Colonic mucosa (tissue), 4 donors: ENCODE data around the gene PIKFYVE. TPM values are rescaled to one million over a fixed set of nuclear protein-coding genes. Genes with fewer than 3 reads are reported as not detected.
A peak's percentile ranks its signal among the peaks of the same experiment; 100 is the strongest.

ENCODE experiments used
- DNase-seq: peaks from one replicate; pipeline ENCODE4 v3.0.0-alpha.2; 2020
- H3K27ac ChIP-seq: fragments of 200-600 bp; one replicate; pipeline ENCODE4 v1.8.0; 2021
- H3K27me3 ChIP-seq: fragments of 200-600 bp; one replicate; pipeline ENCODE4 v1.8.0; 2021
- H3K36me3 ChIP-seq: fragments of 200-600 bp; one replicate; pipeline ENCODE4 v1.8.0; 2021
- H3K4me1 ChIP-seq: fragments of 200-600 bp; one replicate; pipeline ENCODE4 v1.8.0; 2021; ENCODE audit warnings: mild to moderate bottlenecking
- H3K4me3 ChIP-seq: fragments of 200-600 bp; one replicate; pipeline ENCODE4 v1.8.0; 2021
- H3K9ac ChIP-seq, 2 donors: one replicate each; pipeline ENCODE4 v1.7.0; 2013; ENCODE audit warnings: control low read depth in 2 of 2, low read depth in 2 of 2, low read length in 2 of 2
- H3K9me3 ChIP-seq: fragments of 200-600 bp; one replicate; pipeline ENCODE4 v1.8.0; 2021
- CTCF ChIP-seq: fragments of 200-600 bp; IDR thresholded peaks from one replicate; pipeline ENCODE4 v1.8.0; 2022; ENCODE audit warnings: antibody characterized with exemption, mild to moderate bottlenecking
- intact Hi-C: fragments of 100-400 bp; cut with DNase I; formaldehyde crosslinking; loops from one replicate; pipeline ENCODE4 v1.14.1; 2022
- total RNA-seq, 2 donors: library from RNA; stranded (reverse); fragmentation: NEBNext Ultra II Directional in 1 of 2; extraction: Animal tissue kit (Norgen Biotek cat#: 25700) in 1 of 2; gene quantifications; one replicate each; pipeline ENCODE4 v1.2.1, GENCODE V29; 2021
- donor health status: healthy.
- donor health status: DM: no; HTN: no; CAD: no.
- donor health status: DM: no; HTN: no; CAD: no.

The PIKFYVE gene
- total RNA-seq, 2 donors from 2014 or later = 14.6 to 18.2 TPM

- Histone ChIP-seq H3K9me3 (no peaks in the 10 kb centered on the region), H3K4me1 (peaks cover 5% of the 10 kb centered on the region), H3K27me3 (no peaks in the 10 kb centered on the region), H3K9ac (peak overlapping the region in 1 of 2 donors; percentile 92), H3K36me3 (no peaks in the 10 kb centered on the region), H3K27ac (no peak overlapping the region), H3K4me3 (no peak overlapping the region)
- DNase-seq = no peak
- intact Hi-C loops = no loop called here
- TF ChIP-seq CTCF = no peak
Measured at GRCh38 chr2:208252716-208253492, 13.2 kb upstream of the PIKFYVE start.

GRCh38 chr2:208253600-208254117, 12.4 kb upstream of the PIKFYVE start:
- H3K27me3 ChIP-seq = no peaks in the 10 kb centered on the region
- H3K27ac ChIP-seq = peak overlapping the region; percentile 90
- peaks cover 5% of the 10 kb centered on the region for H3K4me1 ChIP-seq
- peak overlapping the region; percentile 95 for H3K4me3 ChIP-seq
- intact Hi-C loops = loop anchor here (2.0 kb wide), 1 partner anchor 79 kb away; no protein-coding TSS in a partner anchor
- no peak for DNase-seq
- no peaks in the 10 kb centered on the region for H3K9me3 ChIP-seq
- H3K9ac ChIP-seq = peak overlapping the region; percentile 12 to 92
- no peaks in the 10 kb centered on the region for H3K36me3 ChIP-seq
- no peak for TF ChIP-seq CTCF

GRCh38 chr2:208254118-208254870, 11.8 kb upstream of the PIKFYVE start:
- H3K9ac ChIP-seq = peak overlapping the region; percentile 58 to 92
- H3K27me3 ChIP-seq = no peaks in the 10 kb centered on the region
- no peaks in the 10 kb centered on the region for H3K36me3 ChIP-seq
- H3K4me3 ChIP-seq = peak overlapping the region; percentile 95
- TF ChIP-seq CTCF = peak; percentile 76
- H3K9me3 ChIP-seq = no peaks in the 10 kb centered on the region
- H3K27ac ChIP-seq = peak overlapping the region; percentile 90
- DNase-seq = peak; percentile 90
- intact Hi-C loops = loop anchor here (2.0 kb wide), 1 partner anchor 79 kb away; no protein-coding TSS in a partner anchor
- peaks cover 5% of the 10 kb centered on the region for H3K4me1 ChIP-seq

- peaks cover 5% of the 10 kb centered on the region for H3K4me1 ChIP-seq
- H3K36me3 ChIP-seq = no peaks in the 10 kb centered on the region
- H3K27me3 ChIP-seq = no peaks in the 10 kb centered on the region
- H3K4me3 ChIP-seq = peak within 1 kb of the TSS; percentile 95
- peak; percentile 35 for TF ChIP-seq CTCF
- no peaks in the 10 kb centered on the region for H3K9me3 ChIP-seq
- DNase-seq = peak; percentile 100
- H3K9ac ChIP-seq = peak within 1 kb of the TSS; percentile 60 to 92
- intact Hi-C loops = loop anchor here (2.0 kb wide), 1 partner anchor 80 kb away; no protein-coding TSS in a partner anchor
- H3K27ac ChIP-seq = peak within 1 kb of the TSS; percentile 90
Measured at GRCh38 chr2:208254871-208255556, 11.0 kb upstream of the PIKFYVE start, which contains the start of gene IDH1. TSS of gene IDH1 (minus strand) at chr2:208255071. CDS start at chr2:208251551, 3,520 bp downstream.
